Natural killer cell treated with Interleukin-12 subunit alpha and Interleukin-12 subunit beta and Interleukin-15 and Interleukin-18, amount 100 ng/mL, for 72 hours (primary cell): Measurements from ENCODE around the gene PMIS2. TPM values are rescaled to one million over a fixed set of nuclear protein-coding genes. Genes with fewer than 3 reads are reported as not detected.

Experiments used
- ATAC-seq, 2 donors: fragments of 150-1000 bp; cut with Tn5 transposase in 1 of 2; sonication (Bioruptor Pico), chemical (Tn5 transposase) in 1 of 2; 2 replicates each; pipeline ENCODE4 v1.10.0; 2021
- DNase-seq: peaks from one replicate; pipeline ENCODE4 v3.0.0; 2022; ENCODE audit warnings: low spot score
- H3K27ac Mint-ChIP-seq, 2 donors: 1 replicate in 1 of 2; 2 replicates in 1 of 2; pipeline ENCODE4 v1.8.0; 2022; ENCODE audit warnings: mixed read lengths in 2 of 2, mild to moderate bottlenecking in 1 of 2, moderate library complexity in 1 of 2
- H3K27me3 Mint-ChIP-seq, 2 donors: 1 replicate in 1 of 2; 2 replicates in 1 of 2; pipeline ENCODE4 v1.8.0; 2022; ENCODE audit warnings: mixed read lengths in 2 of 2
- H3K36me3 Mint-ChIP-seq: one replicate; pipeline ENCODE4 v1.8.0; 2022; ENCODE audit warnings: mixed read lengths
- H3K4me1 Mint-ChIP-seq, 2 donors: 1 replicate in 1 of 2; 2 replicates in 1 of 2; pipeline ENCODE4 v1.8.0; 2022; ENCODE audit warnings: low read depth in 2 of 2, mixed read lengths in 2 of 2, mild to moderate bottlenecking in 1 of 2
- H3K4me3 Mint-ChIP-seq: one replicate; pipeline ENCODE4 v1.8.0; 2022; ENCODE audit warnings: mixed read lengths
- H3K9me3 Mint-ChIP-seq: 2 replicates; pipeline ENCODE4 v1.8.0; 2022; ENCODE audit warnings: mixed read lengths
- total RNA-seq, 2 donors: library from RNA; stranded (reverse); gene quantifications; one replicate each; pipeline ENCODE4 v1.2.3, GENCODE V29; 2022

PMIS2 gene
- total RNA-seq, result not detected

DNA sequence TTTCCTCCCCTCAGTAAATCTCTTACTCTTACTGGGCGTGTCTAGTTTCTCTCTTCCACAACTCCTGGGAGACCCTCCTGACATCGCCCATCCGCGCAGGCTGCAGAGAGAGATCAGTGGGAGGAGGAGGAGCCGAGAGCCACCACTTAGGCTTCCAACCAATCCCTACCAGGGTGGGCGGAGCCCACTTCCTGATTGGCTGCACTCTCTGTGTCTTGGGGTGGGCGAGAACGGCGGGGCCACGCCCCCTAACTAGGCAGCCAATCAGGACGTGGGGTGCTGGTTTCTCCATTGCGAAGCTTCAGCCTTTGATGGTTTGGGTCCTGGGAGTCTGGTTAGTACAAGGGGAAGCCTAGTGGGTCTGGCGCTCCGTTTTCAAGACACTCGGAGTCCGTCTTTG lies at the start of gene PMIS2:
Gene PMIS2, plus strand, starts transcription at position 326 of the 400 bp plus-strand sequence. CDS start 87 bp downstream, outside the sequence.
- Mint-ChIP-seq H3K36me3 (no peaks in the 10 kb centered on the region), H3K27ac (no peak within 1 kb of the TSS), H3K4me3 (no peak within 1 kb of the TSS), H3K9me3 (no peaks in the 10 kb centered on the region), H3K27me3 (peaks cover 17 to 20% of the 10 kb centered on the region in 2 donors), H3K4me1 (no peaks in the 10 kb centered on the region)
- DNase-seq (no peak), ATAC-seq (peak; percentile 59 to 70)

DNA sequence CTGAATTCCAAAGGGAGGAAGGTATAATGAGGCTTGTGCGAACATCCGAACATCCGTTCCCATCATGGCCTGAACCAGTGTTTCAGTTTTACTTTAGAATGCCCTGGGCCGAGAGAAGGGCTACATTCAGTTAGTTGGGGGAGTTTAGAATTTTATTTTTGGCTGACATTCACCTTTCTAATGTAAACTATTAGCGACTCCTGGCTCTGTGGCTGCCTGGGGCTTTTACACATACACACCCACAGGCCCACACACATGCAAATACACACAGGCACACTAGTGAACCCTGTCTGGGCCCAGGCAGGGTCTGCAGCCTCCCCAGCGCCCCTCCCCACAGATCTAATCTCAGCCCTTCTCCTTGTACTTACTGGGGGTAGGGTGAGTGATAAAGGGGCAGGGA lies 46.7 kb upstream of the PMIS2 start:
- Mint-ChIP-seq H3K27me3 (no peaks in the 10 kb centered on the region), H3K27ac (no peak overlapping the region), H3K36me3 (no peaks in the 10 kb centered on the region), H3K4me3 (no peak overlapping the region), H3K4me1 (peaks cover 5 to 12% of the 10 kb centered on the region in 2 donors), H3K9me3 (no peaks in the 10 kb centered on the region)
- no peak for DNase-seq
- ATAC-seq, result no peak

GRCh38 chr19:35539850-35540249 lies 46.1 kb upstream of the PMIS2 start:
- no peak for ATAC-seq
- H3K27me3 Mint-ChIP-seq, result no peaks in the 10 kb centered on the region
- H3K36me3 Mint-ChIP-seq, result no peaks in the 10 kb centered on the region
- peaks cover 11 to 18% of the 10 kb centered on the region in 2 donors for H3K4me1 Mint-ChIP-seq
- DNase-seq, result no peak
- no peak overlapping the region for H3K27ac Mint-ChIP-seq
- no peak overlapping the region for H3K4me3 Mint-ChIP-seq
- no peaks in the 10 kb centered on the region for H3K9me3 Mint-ChIP-seq

GRCh38 chr19:35540356-35540927 lies 45.5 kb upstream of the PMIS2 start:
- H3K27ac Mint-ChIP-seq, result no peak overlapping the region
- DNase-seq (no peak), ATAC-seq (no peak)
- H3K4me3 Mint-ChIP-seq, result no peak overlapping the region
- no peaks in the 10 kb centered on the region for H3K36me3 Mint-ChIP-seq
- no peaks in the 10 kb centered on the region for H3K27me3 Mint-ChIP-seq
- H3K9me3 Mint-ChIP-seq, result no peaks in the 10 kb centered on the region
- H3K4me1 Mint-ChIP-seq, result peaks cover 12 to 19% of the 10 kb centered on the region in 2 donors

- no peak overlapping the region for H3K4me3 Mint-ChIP-seq
- H3K36me3 Mint-ChIP-seq, result no peaks in the 10 kb centered on the region
- peaks cover 20 to 22% of the 10 kb centered on the region in 2 donors for H3K4me1 Mint-ChIP-seq
- no peak for ATAC-seq
- no peaks in the 10 kb centered on the region for H3K27me3 Mint-ChIP-seq
- no peaks in the 10 kb centered on the region for H3K9me3 Mint-ChIP-seq
- DNase-seq, result no peak
- H3K27ac Mint-ChIP-seq, result no peak overlapping the region
These were observed 43.8 kb upstream of the PMIS2 start for GRCh38 chr19:35542209-35542608.

GRCh38 chr19:35543280-35544109 lies 42.5 kb upstream of the PMIS2 start:
- ATAC-seq (no peak), DNase-seq (no peak)
- Mint-ChIP-seq H3K27me3 (no peaks in the 10 kb centered on the region), H3K4me3 (no peak overlapping the region), H3K36me3 (no peaks in the 10 kb centered on the region), H3K4me1 (peaks cover 20 to 23% of the 10 kb centered on the region in 2 donors), H3K9me3 (no peaks in the 10 kb centered on the region), H3K27ac (no peak overlapping the region)

GRCh38 chr19:35544110-35544802 lies 41.7 kb upstream of the PMIS2 start:
- ATAC-seq (no peak), DNase-seq (no peak)
- Mint-ChIP-seq H3K36me3 (no peaks in the 10 kb centered on the region), H3K4me3 (peak overlapping the region; percentile 94), H3K27ac (peak overlapping the region; percentile 85 to 88), H3K9me3 (no peaks in the 10 kb centered on the region), H3K4me1 (peaks cover 25 to 29% of the 10 kb centered on the region in 2 donors), H3K27me3 (no peaks in the 10 kb centered on the region)

DNA sequence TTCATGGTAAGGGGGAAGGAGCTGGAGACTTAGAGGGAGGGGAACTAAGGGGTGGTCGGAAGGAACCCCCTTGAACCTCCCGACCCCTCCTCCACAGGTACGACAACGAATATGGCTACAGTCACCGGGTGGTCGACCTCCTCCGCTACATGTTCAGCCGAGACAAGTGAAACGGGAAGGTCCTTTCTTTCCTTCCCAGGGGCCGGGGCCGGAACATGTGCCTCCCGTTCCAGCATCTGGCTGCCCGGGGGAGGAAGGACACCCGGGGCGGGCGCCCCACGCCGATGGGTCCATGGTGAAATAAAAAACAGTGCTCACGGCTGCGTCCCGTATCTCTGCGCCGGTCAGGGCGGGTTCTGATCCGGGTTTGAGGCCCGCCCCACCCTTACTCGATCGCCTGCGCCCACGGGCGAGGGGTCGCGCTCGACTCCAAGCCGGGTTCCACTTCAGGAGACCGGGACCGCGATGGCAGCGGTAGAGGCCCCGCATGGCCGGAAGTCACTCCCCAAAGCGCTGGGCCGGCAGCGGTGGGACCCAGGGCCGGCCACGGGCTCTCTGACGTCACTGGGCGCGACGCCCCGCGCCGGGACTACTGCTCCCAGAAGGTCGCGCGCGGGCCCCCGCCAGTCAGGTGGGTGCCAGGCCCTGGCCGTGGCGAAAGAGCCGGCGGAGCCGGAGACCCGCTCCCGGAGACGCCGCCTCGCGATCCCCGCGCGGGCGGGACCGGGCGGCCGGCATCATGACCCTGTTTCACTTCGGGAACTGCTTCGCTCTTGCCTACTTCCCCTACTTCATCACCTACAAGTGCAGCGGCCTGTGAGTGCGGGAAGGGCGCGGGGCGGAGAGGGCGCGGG lies 40.7 kb upstream of the PMIS2 start, which contains the start of gene TMEM147:
Gene TMEM147, plus strand, starts transcription at position 626 of the 854 bp plus-strand sequence. Its CDS starts 114 bp downstream, at position 740.
- peaks cover 27 to 29% of the 10 kb centered on the region in 2 donors for H3K4me1 Mint-ChIP-seq
- DNase-seq (peak; percentile 91), ATAC-seq (peak; percentile 89 to 93)
- no peaks in the 10 kb centered on the region for H3K27me3 Mint-ChIP-seq
- H3K36me3 Mint-ChIP-seq, result no peaks in the 10 kb centered on the region
- peak within 1 kb of the TSS; percentile 94 for H3K4me3 Mint-ChIP-seq
- peak within 1 kb of the TSS; percentile 85 to 88 for H3K27ac Mint-ChIP-seq
- no peaks in the 10 kb centered on the region for H3K9me3 Mint-ChIP-seq

DNA sequence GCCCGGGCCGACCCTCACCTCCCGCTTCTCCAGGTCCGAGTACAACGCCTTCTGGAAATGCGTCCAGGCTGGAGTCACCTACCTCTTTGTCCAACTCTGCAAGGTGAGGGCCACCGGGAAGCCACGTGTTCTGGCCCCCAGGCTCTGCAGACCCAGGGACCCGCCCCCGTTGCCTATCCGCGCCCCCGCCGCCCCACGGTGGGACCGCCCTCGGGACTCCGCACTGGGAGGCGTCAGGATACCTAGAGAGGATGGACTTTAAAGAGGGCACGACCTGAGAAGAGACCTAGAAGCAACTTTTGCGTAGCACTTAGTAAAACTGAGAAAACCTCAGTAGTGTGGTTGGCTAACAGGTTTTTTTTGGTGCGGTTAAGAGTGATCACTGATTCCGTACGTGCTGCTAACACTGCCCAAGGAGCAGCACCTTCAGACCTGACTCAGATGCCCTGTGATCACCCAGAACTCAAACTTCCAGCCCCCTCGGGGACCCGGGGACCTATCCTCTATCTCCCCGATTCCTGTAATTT lies 40.1 kb upstream of the PMIS2 start:
- Mint-ChIP-seq H3K9me3 (no peaks in the 10 kb centered on the region), H3K4me3 (peak overlapping the region; percentile 94), H3K36me3 (no peaks in the 10 kb centered on the region), H3K4me1 (peaks cover 27 to 28% of the 10 kb centered on the region in 2 donors), H3K27ac (peak overlapping the region; percentile 85 to 88), H3K27me3 (no peaks in the 10 kb centered on the region)
- ATAC-seq (peak; percentile 84 to 86), DNase-seq (peak; percentile 75)

GRCh38 chr19:35546532-35546931 lies 39.4 kb upstream of the PMIS2 start:
- Mint-ChIP-seq H3K4me1 (peaks cover 27 to 28% of the 10 kb centered on the region in 2 donors), H3K27me3 (no peaks in the 10 kb centered on the region), H3K4me3 (peak overlapping the region; percentile 94), H3K9me3 (no peaks in the 10 kb centered on the region), H3K27ac (peak overlapping the region; percentile 85 to 88), H3K36me3 (no peaks in the 10 kb centered on the region)
- ATAC-seq (no peak), DNase-seq (no peak)

GRCh38 chr19:35549174-35549788 lies 36.7 kb upstream of the PMIS2 start:
- H3K4me1 Mint-ChIP-seq, result peaks cover 27% of the 10 kb centered on the region in 2 donors
- no peak overlapping the region for H3K4me3 Mint-ChIP-seq
- no peaks in the 10 kb centered on the region for H3K9me3 Mint-ChIP-seq
- H3K27me3 Mint-ChIP-seq, result peaks cover 0 to 6% of the 10 kb centered on the region in 2 donors
- DNase-seq (no peak), ATAC-seq (no peak)
- no peak overlapping the region for H3K27ac Mint-ChIP-seq
- H3K36me3 Mint-ChIP-seq, result no peaks in the 10 kb centered on the region

- peaks cover 0 to 11% of the 10 kb centered on the region in 2 donors for H3K27me3 Mint-ChIP-seq
- DNase-seq, result no peak
- no peak overlapping the region for H3K4me3 Mint-ChIP-seq
- ATAC-seq, result no peak
- H3K36me3 Mint-ChIP-seq, result no peaks in the 10 kb centered on the region
- no peak overlapping the region for H3K27ac Mint-ChIP-seq
- peaks cover 20 to 23% of the 10 kb centered on the region in 2 donors for H3K4me1 Mint-ChIP-seq
- H3K9me3 Mint-ChIP-seq, result no peaks in the 10 kb centered on the region
These were observed 36.0 kb upstream of the PMIS2 start for GRCh38 chr19:35549879-35550523.
